ENCODE results near the gene PDE4DIP.
"Not testable (repeated sequence)": the region's sequence is repeated elsewhere in the genome, so short reads cannot be mapped to it uniquely, and the experiment has no call there.

GRCh38 chr1:148900691-148901090 is 56.5 kb downstream of the PDE4DIP start:
- not testable (repeated sequence) for TF ChIP-seq CTCF (IDR thresholded peaks at IDR 0.05); POLR2AphosphoS5 (IDR thresholded peaks at IDR 0.05; ENCODE audit: low read depth, low read length); REST (IDR thresholded peaks at IDR 0.05; ENCODE audit: insufficient read depth in 1 of 2, low read depth in 2 of 2, low read length in 1 of 2); TCF7L2 (IDR thresholded peaks at IDR 0.05; ENCODE audit: low read depth, low read length); SIN3A (IDR thresholded peaks at IDR 0.05; ENCODE audit: borderline replicate concordance, insufficient read depth, low read depth, low read length)

Data from Panc1 (cell line).